GM18907 (cell line): ENCODE data around the gene FAM168B.

ENCODE experiments used
- ATAC-seq: cut with Tn5 transposase; IDR thresholded peaks from one replicate; pipeline ENCODE4 v1.9.1; 2021; ENCODE audit warnings: mild to moderate bottlenecking, moderate library complexity; ENCODE audit not compliant: unreplicated experiment

The FAM168B gene

DNA sequence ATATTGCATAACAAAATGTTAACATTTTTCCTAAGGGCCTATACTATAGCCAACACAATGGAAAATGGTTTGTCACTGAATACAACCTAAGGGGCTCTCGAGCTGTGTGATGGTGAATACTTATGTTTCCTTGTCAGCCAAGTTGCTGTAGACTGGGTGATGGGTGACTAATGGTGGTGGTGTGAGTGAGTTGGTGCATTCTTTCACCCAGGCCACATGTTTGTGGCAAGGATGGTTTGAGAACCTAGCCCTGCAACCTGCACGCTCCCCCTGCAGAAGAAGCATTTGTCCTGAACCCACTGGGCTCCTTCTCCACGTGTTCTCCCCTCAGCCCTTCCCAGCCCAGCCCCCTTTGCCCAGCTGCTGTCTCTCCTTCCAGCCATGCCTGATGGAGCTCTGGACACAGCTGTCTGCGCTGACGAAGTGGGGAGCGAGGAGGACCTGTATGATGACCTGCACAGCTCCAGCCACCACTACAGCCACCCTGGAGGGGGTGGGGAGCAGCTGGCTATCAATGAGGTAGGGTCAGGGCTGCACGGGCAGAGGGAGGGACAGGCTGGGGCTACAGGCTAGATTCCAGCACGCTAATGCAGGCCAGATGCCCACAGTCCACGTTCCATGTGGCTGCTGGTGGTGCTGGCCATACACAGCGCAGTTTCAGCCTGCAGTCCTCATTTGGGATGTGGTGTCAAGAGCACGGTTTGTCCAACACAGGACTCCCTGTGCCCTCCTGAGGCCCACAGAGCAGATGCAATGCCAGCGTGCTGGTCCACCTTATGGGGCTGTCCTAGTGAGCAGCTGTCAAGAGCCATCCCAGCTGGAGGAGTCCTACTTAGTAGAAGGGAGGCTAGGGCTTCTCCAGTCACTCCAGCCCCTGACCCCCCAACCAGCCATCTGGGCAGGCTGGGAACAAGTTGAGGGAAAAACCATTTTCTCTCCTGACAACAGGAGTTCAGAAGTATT lies 65.4 kb downstream of the FAM168B start:
- no peak for ATAC-seq

DNA sequence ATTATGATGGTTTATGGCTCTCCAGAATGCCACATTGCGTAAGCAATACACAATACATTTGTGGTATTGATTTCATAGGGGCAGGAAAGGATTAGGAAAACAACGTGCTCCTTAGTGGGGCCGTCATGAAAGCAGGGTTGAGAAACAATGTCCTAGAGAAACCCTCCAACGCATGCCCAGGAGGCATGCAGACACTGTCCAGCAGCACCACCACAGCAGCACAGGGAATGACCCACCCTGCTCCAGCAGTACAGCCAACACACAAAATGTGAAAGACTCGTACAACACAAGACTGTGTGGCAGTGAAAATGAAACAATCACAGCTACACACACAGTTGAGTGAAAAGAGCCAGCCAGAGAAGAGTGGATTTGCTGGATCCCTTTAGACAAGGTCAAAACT lies 66.3 kb downstream of the FAM168B start:
- ATAC-seq: no peak

DNA sequence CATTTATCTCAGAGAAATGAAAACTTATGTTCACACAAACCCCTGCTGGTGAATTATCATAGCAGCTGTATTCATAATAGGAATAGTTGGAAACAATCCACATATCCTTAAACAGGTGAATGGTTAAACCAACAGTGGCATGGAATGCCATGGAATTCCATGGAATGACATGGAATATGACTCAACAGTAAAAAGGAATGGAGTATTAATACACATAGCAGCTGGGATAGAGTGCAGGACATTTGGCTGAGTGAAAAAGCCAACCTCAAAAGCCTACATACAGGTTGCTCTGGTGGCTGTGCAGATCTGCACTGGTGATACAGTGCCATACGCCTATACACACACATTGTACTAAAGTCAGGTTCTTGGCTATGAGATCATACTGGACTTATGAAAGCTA lies 69.5 kb downstream of the FAM168B start:
- ATAC-seq: no peak

DNA sequence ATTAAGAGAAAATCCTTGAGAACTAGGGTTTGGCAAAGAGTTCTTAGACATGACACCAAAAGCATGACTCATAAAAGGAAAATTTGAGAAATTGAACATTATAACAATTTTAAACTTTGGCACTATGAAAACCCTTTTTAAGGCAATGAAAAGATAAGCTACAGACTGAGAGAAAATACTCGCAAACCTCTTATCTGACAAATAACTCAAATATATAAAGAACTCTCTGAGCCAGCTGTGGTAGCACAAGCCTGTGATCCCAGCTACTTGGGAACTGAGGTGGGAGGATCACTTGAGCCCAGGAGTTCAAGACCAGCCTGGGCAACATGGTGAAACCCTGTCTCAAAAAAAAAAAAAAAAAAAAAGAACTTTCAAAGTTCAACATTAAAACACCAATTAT lies 70.5 kb downstream of the FAM168B start:
- no peak for ATAC-seq

DNA sequence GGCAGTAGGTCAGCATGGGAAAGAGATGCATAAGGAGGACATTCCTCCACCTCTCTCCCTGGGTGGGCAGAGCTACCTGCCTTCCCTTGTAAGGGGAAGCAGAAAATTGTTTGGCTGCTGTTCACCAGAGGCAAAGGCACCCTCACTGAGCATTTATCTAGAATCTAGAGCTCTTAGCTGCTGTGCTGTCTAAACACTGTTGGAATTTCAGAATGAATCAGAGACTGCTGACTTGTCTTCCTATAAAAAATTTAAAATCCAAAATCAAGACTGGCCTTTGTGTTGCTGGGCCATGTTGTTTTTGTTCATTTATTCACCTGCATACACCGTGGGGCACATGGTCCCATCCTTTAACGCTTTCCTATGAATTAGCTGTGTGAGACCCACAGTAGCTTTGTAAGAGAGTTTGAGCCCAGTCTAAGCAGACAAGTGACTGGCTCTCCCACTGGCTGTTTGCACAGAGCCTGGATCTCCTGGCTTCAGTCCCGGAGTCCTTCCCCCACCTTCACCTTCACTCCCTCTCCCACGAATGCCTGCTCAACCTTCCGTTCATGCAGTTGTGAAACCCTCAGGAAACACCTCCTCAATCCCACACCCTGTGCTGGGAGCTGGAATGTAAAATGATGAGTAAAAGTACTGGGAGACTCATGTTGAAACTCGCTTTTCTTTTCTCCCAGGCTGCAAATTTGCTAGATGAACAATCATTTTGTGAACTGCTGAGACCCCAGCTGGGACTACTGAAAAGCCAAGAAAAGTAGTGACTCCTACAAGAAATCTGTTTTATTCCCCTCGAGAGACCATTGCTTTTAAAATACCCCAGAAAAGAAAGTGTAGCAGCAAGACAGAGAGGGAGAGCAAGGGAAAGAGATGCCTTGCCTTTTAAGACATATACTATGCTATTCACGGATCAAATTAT lies 76.2 kb downstream of the FAM168B start:
- no peak for ATAC-seq

DNA sequence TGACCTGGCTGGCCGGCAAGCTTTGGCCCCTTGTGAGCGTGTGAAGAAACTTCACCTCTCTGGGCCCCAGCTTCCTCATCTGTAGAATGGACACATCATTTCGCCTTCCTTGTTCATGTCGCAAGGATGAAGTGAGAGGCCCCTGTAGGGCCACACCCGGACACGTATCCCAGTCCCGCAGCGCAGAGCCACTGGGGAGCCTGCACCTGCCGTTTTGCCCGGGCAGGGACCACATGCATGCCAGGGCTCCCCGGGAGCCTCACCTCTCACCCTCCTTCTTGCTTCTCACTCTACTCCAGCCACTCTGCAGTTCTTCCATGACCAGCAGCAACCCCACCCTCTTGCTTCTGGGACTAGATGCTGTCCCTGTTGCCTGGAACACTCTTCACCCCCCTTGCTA lies 77.5 kb downstream of the FAM168B start:
- no peak for ATAC-seq

DNA sequence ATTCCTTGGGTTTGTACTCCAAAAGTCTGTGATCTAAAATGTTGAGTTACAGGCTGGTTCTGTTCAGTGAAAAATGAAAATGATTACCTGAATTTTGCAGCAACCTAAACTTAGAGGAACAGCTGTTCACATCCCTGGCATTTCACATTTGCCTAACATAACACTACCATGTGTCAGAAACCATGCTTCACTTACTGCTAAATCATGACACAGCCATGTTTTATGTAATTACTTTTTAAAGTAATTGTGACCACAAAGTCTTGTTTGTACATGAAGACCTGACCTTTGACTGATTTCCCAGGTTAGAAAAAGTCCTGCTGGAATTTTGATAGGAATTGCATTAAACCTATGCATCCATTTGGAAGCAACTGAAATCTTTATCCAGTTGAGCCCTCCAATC lies 79.1 kb downstream of the FAM168B start:
- ATAC-seq: no peak

DNA sequence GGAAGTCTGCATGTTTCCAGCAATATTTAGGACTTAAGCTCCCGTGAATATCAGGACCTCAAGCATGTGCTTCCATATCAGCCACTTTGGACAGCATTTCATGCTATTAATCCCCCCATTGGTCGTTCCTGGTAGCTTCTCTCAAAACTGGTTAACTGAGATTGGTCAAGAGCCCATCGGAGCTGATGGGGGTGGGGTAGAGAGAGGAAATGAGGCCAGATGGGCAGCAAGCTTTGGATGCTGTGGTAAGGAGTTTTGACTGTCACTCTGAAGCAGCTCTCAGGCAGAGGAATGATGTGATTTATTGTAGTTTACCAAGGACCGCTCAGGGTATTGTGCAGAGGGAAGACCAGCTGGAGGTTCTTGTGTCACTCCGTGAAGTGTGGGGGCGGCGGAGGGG lies 81.8 kb downstream of the FAM168B start:
- ATAC-seq: no peak

DNA sequence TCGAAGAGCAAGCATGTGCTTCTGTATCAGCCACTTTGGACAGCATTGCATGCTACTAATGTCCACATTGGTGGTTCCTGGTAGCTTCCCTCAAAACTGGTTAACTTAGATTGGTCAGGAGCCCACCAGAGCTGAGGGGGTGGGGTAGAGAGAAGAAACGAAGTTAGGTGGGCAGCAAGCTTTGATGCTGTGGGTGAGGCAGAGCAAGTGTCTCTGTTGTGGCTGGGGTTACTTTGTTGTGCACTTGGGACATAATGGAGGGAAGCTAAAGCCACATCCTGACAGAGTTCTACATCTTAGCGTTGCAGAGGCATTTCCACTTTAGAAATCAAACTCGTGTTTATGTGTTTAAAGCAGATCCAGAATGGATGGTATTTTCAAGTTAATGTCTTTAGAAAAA lies 82.7 kb downstream of the FAM168B start:
- no peak for ATAC-seq

DNA sequence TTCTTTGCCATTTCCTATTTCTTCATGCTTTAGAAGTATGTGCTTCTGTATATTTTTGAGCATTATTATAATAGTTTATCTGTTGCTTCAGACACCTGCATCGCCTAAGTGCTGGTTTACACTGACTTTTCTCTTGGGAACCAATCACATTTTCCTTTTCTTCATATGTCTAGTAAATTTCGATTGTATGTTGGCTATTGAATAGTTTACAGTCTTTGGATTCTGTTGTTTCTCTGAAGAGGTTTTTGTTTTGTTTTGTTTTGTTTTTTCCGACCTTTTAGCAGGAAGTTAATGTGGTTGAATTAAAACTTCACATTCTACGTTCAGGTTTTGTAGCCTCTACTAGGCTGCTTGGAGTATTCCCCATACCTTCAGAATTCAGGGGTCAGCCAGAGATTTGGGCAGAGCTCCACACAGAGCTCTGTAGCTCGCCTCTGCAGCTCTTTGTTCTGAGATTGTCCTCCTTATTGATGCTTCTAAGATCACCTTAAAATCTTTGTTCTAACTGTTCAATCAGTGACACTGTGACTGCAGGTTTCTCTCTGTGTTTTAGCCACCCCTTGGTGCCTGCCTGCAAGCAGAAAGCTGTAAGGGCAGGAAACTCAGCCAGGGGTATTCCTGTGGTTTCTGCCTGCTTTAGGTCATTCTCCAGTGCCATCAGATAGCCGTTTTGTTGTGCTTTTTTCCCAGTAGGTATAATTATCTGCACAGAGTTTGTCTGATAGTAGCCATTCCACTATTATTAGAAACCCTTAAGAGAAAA lies 83.4 kb downstream of the FAM168B start:
- ATAC-seq: no peak

DNA sequence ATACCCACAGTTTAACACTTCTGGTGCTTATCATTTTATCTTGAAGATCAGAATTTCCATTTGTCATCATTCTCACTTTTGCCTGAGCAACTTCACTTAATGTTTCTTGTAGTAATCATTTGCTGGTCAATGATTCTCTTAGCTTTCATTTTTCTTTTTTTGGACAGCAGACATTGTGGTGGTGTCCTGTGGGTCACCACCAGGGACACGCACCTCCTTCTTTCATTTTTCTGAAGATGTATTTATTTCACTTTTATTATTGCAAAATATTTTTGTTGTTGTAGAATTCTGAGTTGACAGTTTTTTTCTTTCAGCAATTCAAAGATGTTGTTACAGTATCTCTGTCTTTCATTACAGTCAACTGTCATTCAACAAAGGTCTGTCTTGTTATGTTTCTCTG lies 84.3 kb downstream of the FAM168B start:
- ATAC-seq: no peak

DNA sequence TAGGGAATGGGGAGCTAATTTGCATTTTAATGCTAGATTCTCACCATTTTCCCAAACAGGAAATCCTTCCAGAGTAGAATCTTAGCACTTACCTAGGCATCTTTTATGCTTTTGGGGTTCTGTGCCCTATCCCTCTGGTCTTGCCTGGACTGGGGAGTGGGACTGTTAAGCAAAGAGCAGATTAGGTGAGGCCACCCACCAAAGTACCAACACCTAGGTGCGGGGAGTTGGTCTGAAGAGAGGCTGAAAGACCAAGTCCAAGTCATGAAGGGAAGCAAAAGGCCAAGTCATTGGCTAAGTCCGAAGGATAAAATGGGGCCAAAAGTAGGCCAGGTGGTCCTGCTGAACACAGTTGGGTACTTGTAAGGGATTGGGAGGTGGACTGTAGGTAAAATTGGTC lies 86.7 kb downstream of the FAM168B start:
- ATAC-seq: no peak

DNA sequence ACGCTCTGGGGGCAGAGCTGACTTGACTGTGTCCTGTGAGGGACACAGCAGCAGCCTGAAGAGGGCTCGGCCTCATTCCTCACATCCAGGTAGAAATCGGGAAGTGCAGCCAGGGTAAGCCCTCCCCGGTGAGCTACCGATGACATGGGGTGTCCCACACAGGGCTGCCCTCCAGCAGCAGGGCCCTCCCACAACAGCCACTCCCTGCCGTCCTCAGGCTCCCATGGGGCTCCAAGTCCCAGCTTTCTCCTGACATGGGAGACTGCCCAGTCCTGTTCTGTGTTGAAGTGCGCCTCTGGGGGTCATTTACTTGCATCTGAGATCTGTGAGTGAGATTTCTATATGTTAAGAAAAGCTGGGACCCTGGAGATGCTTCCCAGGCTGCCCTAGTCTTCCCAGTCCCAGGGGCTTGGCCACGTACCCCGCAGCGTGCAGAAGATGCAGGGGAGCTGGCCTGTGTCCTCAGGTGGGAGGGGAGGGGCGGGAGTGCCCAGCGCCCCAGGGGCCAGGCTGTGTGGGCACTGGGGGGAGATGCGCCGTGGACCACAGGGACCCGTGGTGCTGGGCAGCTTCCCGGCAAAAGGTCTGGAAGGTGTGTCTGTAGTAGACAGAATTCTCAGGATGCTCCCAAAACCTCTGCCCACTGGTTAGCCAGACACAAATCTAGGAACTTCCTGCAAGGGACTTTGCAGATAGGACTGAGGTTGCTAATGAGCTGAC lies 87.9 kb downstream of the FAM168B start:
- ATAC-seq: no peak

DNA sequence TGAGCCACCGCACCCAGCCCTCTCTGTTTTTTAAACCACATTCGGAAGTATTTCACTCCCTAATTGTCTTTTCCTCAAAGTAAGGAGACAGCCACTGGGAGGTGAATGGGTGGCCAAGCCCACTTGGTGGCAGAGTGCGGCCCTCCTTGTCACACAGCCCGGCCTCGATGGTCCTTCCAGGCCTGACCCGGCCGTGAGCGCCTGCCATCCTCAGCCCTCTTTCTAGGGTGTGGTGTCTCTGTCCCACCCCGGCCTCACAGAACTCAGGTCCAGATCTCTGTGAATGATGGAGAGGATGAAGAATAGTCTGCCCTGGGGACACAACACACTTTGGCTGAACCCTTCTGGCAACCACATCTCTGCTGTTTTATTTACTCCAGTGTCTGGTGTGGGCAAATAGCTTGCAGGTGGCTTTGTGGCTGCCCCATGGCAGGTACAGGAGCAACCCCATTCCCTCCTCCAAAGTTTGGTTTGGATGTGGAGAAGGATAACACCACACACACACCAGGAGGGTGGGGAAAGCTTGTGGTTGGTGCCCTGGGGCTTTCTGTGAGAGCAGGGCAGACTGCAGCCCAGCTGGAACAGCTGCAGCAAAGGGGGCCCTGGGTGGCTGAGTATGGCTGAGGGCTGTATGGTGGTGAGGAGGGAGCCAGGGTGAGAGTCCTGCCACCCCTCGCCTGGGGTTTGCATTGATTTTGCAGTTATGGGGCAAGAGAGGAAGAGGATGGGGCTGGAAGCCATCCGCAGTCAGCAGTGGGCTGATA lies 88.6 kb downstream of the FAM168B start:
- no peak for ATAC-seq

DNA sequence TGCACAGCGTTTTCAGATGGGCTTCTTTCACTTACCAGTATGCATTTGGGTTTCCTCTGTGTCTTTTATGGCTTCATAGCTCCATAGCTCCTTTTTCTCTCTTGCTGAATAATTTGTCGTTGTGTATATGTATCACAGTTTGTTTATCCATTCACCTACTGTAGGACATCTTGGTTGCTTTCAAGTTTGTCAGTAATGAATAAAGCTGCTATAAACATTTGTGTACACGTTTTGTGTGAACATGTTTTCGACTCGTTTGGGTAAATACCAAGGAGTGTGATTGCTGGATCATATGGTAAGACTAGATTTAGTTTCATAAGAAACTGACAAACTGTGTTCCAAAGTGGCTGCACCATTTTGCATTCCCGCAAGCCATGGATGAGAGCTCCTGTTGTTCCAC lies 94.7 kb downstream of the FAM168B start:
- ATAC-seq: no peak
